ENCODE measurements around the gene CYP4F8. TPM values are rescaled to one million over a fixed set of nuclear protein-coding genes. Genes with fewer than 3 reads are reported as not detected.
"Not testable (repeated sequence)": the region's sequence is repeated elsewhere in the genome, so short reads cannot be mapped to it uniquely, and the experiment has no call there.

Gene CYP4F8
- total RNA-seq, 4 donors from 2014 or later, result not detected

DNA sequence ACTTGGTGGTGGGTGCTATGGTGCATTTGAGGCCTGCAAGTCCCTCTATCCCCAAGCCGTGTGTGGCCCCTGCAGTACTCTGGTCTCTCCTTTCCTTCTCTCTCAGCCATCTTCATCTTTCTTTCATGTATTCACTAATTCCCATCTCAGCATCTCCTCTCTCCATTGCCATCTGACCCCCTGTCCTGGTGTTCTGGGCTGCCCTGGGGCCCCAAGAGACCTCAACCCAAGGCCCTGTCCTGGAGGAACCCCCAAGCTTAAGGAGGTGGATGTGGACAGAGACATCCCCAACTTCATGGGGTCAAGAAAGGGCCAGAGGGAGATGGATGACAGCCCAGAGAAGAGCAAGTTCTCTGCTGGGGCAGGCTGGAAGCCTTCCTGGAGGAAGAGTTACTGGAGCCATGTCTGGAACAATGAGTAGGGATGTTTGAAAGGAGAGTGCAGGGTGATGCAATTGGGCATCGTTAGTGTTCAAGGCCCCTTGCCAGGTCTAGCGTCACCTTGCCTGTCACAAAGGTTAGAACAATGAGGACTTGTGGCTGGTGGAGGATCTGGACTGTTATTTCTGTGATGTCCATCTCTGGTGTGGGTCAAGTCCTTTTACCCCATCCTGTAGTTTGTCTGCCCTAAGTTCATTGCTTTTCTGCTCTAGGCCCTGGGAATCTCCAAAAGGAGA, 29.2 kb downstream of the CYP4F8 start:
- no peaks in the 10 kb centered on the region for H3K9me3 ChIP-seq
- no peaks in the 10 kb centered on the region for H3K36me3 ChIP-seq
- no peak overlapping the region for H3K27ac ChIP-seq
- no peaks in the 10 kb centered on the region for H3K27me3 ChIP-seq
- intact Hi-C loops (cut with DNase I), result no loop called here
- 83% methylated on average over 3 of the region's 3 CpGs for WGBS, 2 donors
- no peak overlapping the region for H3K4me3 ChIP-seq (replicated peaks in 1 of 3)
- TF ChIP-seq, protein P1, sequence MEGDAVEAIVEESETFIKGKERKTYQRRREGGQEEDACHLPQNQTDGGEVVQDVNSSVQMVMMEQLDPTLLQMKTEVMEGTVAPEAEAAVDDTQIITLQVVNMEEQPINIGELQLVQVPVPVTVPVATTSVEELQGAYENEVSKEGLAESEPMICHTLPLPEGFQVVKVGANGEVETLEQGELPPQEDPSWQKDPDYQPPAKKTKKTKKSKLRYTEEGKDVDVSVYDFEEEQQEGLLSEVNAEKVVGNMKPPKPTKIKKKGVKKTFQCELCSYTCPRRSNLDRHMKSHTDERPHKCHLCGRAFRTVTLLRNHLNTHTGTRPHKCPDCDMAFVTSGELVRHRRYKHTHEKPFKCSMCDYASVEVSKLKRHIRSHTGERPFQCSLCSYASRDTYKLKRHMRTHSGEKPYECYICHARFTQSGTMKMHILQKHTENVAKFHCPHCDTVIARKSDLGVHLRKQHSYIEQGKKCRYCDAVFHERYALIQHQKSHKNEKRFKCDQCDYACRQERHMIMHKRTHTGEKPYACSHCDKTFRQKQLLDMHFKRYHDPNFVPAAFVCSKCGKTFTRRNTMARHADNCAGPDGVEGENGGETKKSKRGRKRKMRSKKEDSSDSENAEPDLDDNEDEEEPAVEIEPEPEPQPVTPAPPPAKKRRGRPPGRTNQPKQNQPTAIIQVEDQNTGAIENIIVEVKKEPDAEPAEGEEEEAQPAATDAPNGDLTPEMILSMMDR (IDR thresholded peaks at IDR 0.05), result no peak
- TF ChIP-seq POLR2A (IDR thresholded peaks at IDR 0.05), result no peak
- DNase-seq, result no peak
- H3K4me1 ChIP-seq, result no peaks in the 10 kb centered on the region

GRCh38 chr19:15644816-15645215, 29.8 kb downstream of the CYP4F8 start:
- Histone ChIP-seq H3K36me3 (no peaks in the 10 kb centered on the region), H3K9me3 (no peaks in the 10 kb centered on the region), H3K4me1 (no peaks in the 10 kb centered on the region), H3K4me3 (replicated peaks in 1 of 3) (no peak overlapping the region), H3K27ac (no peak overlapping the region), H3K27me3 (no peaks in the 10 kb centered on the region)
- TF ChIP-seq, protein P1 (IDR thresholded peaks at IDR 0.05), result no peak
- no peak for TF ChIP-seq POLR2A (IDR thresholded peaks at IDR 0.05)
- DNase-seq, result no peak
- intact Hi-C loops (cut with DNase I), result no loop called here
- 57 to 71% methylated on average over 3 of the region's 3 CpGs for WGBS, 2 donors

- intact Hi-C loops (cut with DNase I), result no loop called here
- WGBS, 2 donors, result 83 to 84% methylated on average over 2 of the region's 2 CpGs
- no peak for DNase-seq
- Histone ChIP-seq H3K4me1 (no peaks in the 10 kb centered on the region), H3K36me3 (no peaks in the 10 kb centered on the region), H3K4me3 (replicated peaks in 1 of 3) (no peak overlapping the region), H3K27me3 (no peaks in the 10 kb centered on the region), H3K9me3 (no peaks in the 10 kb centered on the region), H3K27ac (no peak overlapping the region)
- TF ChIP-seq, protein P1 (IDR thresholded peaks at IDR 0.05), result no peak
- no peak for TF ChIP-seq POLR2A (IDR thresholded peaks at IDR 0.05)
Measured at GRCh38 chr19:15649526-15649925, 34.5 kb downstream of the CYP4F8 start.

- H3K9me3 ChIP-seq; intact Hi-C loops (cut with DNase I); DNase-seq: not testable (repeated sequence)
Measured at GRCh38 chr19:15650123-15650522, 35.1 kb downstream of the CYP4F8 start.

GRCh38 chr19:15651791-15652190, 36.8 kb downstream of the CYP4F8 start:
- WGBS, 2 donors, result 62 to 83% methylated on average over 3 of the region's 3 CpGs
- Histone ChIP-seq H3K4me1 (no peaks in the 10 kb centered on the region), H3K27ac (no peak overlapping the region), H3K4me3 (replicated peaks in 1 of 3) (no peak overlapping the region), H3K36me3 (no peaks in the 10 kb centered on the region), H3K9me3 (no peaks in the 10 kb centered on the region), H3K27me3 (no peaks in the 10 kb centered on the region)
- intact Hi-C loops (cut with DNase I), result no loop called here
- TF ChIP-seq, protein P1 (IDR thresholded peaks at IDR 0.05), result no peak
- no peak for TF ChIP-seq POLR2A (IDR thresholded peaks at IDR 0.05)
- no peak for DNase-seq

More at GRCh38 chr19:15650123-15650522, 35.1 kb downstream of the CYP4F8 start:
- not testable (repeated sequence) for H3K4me3 ChIP-seq (replicated peaks in 1 of 3); H3K27ac ChIP-seq; H3K27me3 ChIP-seq; H3K36me3 ChIP-seq; H3K4me1 ChIP-seq

All from thyroid gland (tissue), 4 donors.